HG03520 (cell line): Measurements from ENCODE around the gene PJA1.

Source experiments
- ATAC-seq: cut with Tn5 transposase; IDR thresholded peaks from one replicate; pipeline ENCODE4 v1.9.1; 2021; ENCODE audit warnings: mild to moderate bottlenecking, moderate library complexity; ENCODE audit not compliant: unreplicated experiment

Gene PJA1

GRCh38 chrX:69165087-69165651, at the start of gene PJA1:
PJA1 (minus strand) TSS chrX:69165453; CDS start chrX:69163073, 2,380 bp downstream.
- peak; percentile 72 for ATAC-seq

- ATAC-seq, result no peak
These were observed 49.2 kb upstream of the PJA1 start for GRCh38 chrX:69214463-69214862.

GRCh38 chrX:69211701-69212100, 46.4 kb upstream of the PJA1 start:
- no peak for ATAC-seq

GRCh38 chrX:69210581-69210980, 45.3 kb upstream of the PJA1 start:
- ATAC-seq, result no peak

GRCh38 chrX:69207216-69207615, 42.0 kb upstream of the PJA1 start:
- ATAC-seq, result no peak

GRCh38 chrX:69203638-69204037, 38.4 kb upstream of the PJA1 start:
- no peak for ATAC-seq

GRCh38 chrX:69197690-69198089, 32.4 kb upstream of the PJA1 start:
- no peak for ATAC-seq

- no peak for ATAC-seq
These were observed 31.4 kb upstream of the PJA1 start for GRCh38 chrX:69196666-69197065.

GRCh38 chrX:69195810-69196209, 30.6 kb upstream of the PJA1 start:
- no peak for ATAC-seq

- no peak for ATAC-seq
These were observed 29.9 kb upstream of the PJA1 start for GRCh38 chrX:69195192-69195591.

- no peak for ATAC-seq
These were observed 27.4 kb upstream of the PJA1 start for GRCh38 chrX:69192603-69193002.

- ATAC-seq, result no peak
These were observed 24.5 kb upstream of the PJA1 start for GRCh38 chrX:69189576-69190371.

- ATAC-seq, result no peak
These were observed 21.4 kb upstream of the PJA1 start for GRCh38 chrX:69186651-69187050.

GRCh38 chrX:69185886-69186285, 20.6 kb upstream of the PJA1 start:
- no peak for ATAC-seq

GRCh38 chrX:69185141-69185540, 19.9 kb upstream of the PJA1 start:
- no peak for ATAC-seq

- no peak for ATAC-seq
These were observed 17.6 kb upstream of the PJA1 start for GRCh38 chrX:69182818-69183380.

- ATAC-seq, result no peak
These were observed 14.2 kb upstream of the PJA1 start for GRCh38 chrX:69179380-69179911.

- no peak for ATAC-seq
These were observed 13.3 kb upstream of the PJA1 start for GRCh38 chrX:69178592-69178991.

- no peak for ATAC-seq
These were observed 12.4 kb upstream of the PJA1 start for GRCh38 chrX:69177511-69178162.

- no peak for ATAC-seq
These were observed 10.8 kb upstream of the PJA1 start for GRCh38 chrX:69176053-69176452.

GRCh38 chrX:69173906-69174305, 8.7 kb upstream of the PJA1 start:
- no peak for ATAC-seq

GRCh38 chrX:69172937-69173336, 7.7 kb upstream of the PJA1 start:
- ATAC-seq, result no peak
